HG02938 (cell line): ENCODE measurements around the gene ATP6V0E2.
"Not testable (repeated sequence)": the region's sequence is repeated elsewhere in the genome, so short reads cannot be mapped to it uniquely, and the experiment has no call there.

Source experiments
- ATAC-seq: cut with Tn5 transposase; IDR thresholded peaks from one replicate; pipeline ENCODE4 v1.9.1; 2021; ENCODE audit warnings: mild to moderate bottlenecking, moderate library complexity; ENCODE audit not compliant: unreplicated experiment

Gene ATP6V0E2

GRCh38 chr7:149873074-149873969 lies at the start of gene ATP6V0E2:
ATP6V0E2 (plus strand) TSS chr7:149873969; CDS start chr7:149874066, 97 bp downstream.
- peak; percentile 80 for ATAC-seq

- no peak for ATAC-seq
These were observed 49.4 kb upstream of the ATP6V0E2 start for GRCh38 chr7:149824301-149824741.

- no peak for ATAC-seq
These were observed 48.8 kb upstream of the ATP6V0E2 start for GRCh38 chr7:149824748-149825566.

DNA sequence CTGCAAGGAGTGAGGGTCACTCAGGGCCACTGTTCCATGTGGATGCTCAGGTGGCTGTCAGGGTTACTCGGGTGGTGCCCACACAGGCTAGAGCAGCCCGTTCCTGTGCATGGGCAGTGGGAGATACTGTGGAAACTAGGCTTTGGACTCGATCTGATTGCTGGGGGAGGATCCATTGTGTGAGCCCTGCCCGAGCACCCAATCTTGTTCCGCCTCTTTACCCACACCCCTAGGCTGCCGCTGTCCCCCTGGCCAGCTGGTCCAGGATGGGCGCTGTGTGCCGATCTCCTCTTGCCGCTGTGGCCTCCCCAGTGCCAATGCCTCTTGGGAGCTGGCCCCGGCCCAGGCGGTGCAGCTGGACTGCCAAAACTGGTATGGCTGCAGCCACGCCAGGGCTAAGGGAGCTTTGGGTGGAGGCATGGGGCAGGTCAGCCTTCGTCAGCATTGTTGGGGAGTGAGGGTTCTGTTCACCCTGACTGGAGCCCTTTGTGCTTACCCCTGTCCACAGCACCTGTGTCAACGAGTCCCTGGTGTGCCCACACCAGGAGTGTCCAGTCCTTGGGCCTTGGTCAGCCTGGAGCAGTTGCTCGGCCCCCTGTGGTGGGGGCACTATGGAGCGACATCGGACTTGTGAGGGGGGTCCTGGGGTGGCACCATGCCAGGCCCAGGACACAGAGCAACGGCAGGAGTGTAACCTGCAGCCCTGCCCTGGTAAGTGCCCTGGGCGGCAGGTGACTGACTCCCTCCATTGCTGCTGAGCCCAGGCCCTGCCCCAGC lies 48.0 kb upstream of the ATP6V0E2 start:
- no peak for ATAC-seq

GRCh38 chr7:149826344-149827088 lies 47.3 kb upstream of the ATP6V0E2 start:
- no peak for ATAC-seq

- ATAC-seq, result no peak
These were observed 46.4 kb upstream of the ATP6V0E2 start for GRCh38 chr7:149827089-149827981.

DNA sequence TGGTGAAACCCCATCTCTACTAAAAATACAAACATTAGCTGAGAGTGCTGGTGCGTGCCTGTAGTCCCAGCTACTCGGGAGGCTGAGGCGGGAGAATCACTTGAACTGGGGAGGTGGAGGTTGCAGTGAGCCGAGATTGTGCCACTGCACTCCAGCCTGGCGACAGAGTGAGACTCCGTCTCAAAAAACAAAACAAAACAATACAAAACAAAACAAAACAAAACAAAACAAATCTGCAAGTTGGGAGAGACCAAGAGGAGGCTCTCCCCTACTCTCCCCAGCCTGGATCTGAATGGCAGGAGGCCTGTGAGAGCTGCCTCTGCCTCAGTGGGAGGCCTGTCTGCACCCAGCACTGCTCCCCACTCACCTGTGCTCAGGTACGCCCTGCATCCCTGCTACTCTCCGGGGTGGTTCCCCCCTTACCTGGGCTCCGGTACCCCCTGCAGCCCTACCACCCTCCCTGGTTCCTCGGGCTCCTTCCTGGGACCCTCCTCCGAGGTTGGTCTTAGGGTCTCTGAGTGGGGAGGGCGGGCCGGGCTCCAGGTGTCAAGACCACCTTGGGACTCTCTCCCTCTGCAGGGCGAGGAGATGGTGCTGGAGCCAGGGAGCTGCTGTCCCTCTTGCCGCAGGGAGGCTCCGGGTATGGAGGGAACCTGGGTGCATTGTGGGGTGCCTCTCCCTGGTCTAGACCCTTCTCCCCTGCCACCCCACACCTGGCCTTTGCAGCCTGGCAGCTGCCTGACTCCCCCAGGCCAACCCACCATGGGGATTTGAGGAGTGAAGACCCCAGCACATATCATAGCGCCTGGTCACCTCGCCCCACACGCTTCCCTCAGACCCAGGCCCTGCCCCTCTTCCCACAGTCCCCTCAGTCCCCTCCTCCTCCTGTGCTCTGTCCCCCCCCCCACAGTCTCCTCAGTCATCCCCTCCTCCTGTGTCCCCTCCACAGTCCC lies 45.1 kb upstream of the ATP6V0E2 start:
- ATAC-seq, result no peak

DNA sequence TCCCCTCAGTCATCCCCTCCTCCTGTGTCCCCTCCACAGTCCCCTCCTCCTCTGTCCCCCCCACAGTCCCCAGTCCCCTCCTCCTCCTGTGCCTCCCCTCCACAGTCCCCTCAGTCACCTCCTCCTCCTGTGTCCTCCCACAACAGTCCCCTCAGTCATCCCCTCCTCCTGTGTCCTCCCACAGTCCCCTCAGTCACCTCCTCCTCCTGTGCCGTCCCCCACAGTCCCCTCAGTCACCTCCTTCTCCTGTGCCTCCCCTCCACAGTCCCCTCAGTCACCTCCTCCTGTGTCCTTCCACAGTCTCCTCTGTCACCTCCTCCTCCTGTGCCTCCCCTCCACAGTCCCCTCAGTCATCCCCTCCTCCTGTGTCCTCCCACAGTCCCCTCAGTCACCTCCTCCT lies 43.2 kb upstream of the ATP6V0E2 start:
- ATAC-seq, result not testable (repeated sequence)

- no peak for ATAC-seq
These were observed 42.6 kb upstream of the ATP6V0E2 start for GRCh38 chr7:149830997-149831740.

- no peak for ATAC-seq
These were observed 42.0 kb upstream of the ATP6V0E2 start for GRCh38 chr7:149831741-149832219.

GRCh38 chr7:149832332-149833041 lies 41.3 kb upstream of the ATP6V0E2 start:
- ATAC-seq, result no peak

- no peak for ATAC-seq
These were observed 40.2 kb upstream of the ATP6V0E2 start for GRCh38 chr7:149833495-149834130.

- ATAC-seq, result no peak
These were observed 39.2 kb upstream of the ATP6V0E2 start for GRCh38 chr7:149834601-149835000.

- no peak for ATAC-seq
These were observed 37.3 kb upstream of the ATP6V0E2 start for GRCh38 chr7:149836434-149836833.

- ATAC-seq, result no peak
These were observed 36.1 kb upstream of the ATP6V0E2 start for GRCh38 chr7:149837564-149838223.
